Naive B cell (primary cell): ENCODE measurements around the gene CEP112. TPM values are rescaled to one million over a fixed set of nuclear protein-coding genes. Genes with fewer than 3 reads are reported as not detected.
"Not testable (repeated sequence)": the region's sequence is repeated elsewhere in the genome, so short reads cannot be mapped to it uniquely, and the experiment has no call there.

Experiments used
- ATAC-seq, 2 donors: fragments of 150-1000 bp; cut with Tn5 transposase; 2 replicates each; pipeline ENCODE4 v1.10.0; 2021; ENCODE audit warnings: low read depth in 2 of 2, mild to moderate bottlenecking in 2 of 2, moderate library complexity in 2 of 2
- DNase-seq: peaks from one replicate; pipeline ENCODE4 v3.0.0; 2022
- H3K27ac Mint-ChIP-seq, 6 donors: one replicate each; pipeline ENCODE4 v1.8.0; 2020 to 2022; ENCODE audit warnings: mild to moderate bottlenecking in 6 of 6, mixed read lengths in 6 of 6, moderate library complexity in 5 of 6, inconsistent platforms in 2 of 6
- H3K27me3 Mint-ChIP-seq, 3 donors: one replicate each; pipeline ENCODE4 v1.8.0; 2021 to 2022; ENCODE audit warnings: mixed read lengths in 3 of 3, mild to moderate bottlenecking in 1 of 3
- H3K36me3 Mint-ChIP-seq, 2 donors: one replicate each; pipeline ENCODE4 v1.8.0; 2020 to 2022; ENCODE audit warnings: mixed read lengths in 2 of 2, inconsistent platforms in 1 of 2, mild to moderate bottlenecking in 1 of 2
- H3K4me1 Mint-ChIP-seq, 3 donors: one replicate each; pipeline ENCODE4 v1.8.0; 2020 to 2022; ENCODE audit warnings: mixed read lengths in 3 of 3, inconsistent platforms in 1 of 3, mild to moderate bottlenecking in 1 of 3, moderate library complexity in 1 of 3
- H3K4me3 Mint-ChIP-seq, 8 donors: one replicate each; pipeline ENCODE4 v1.8.0; 2020 to 2022; ENCODE audit warnings: mild to moderate bottlenecking in 8 of 8, mixed read lengths in 8 of 8, moderate library complexity in 8 of 8, inconsistent platforms in 2 of 8
- H3K9me3 Mint-ChIP-seq, 7 donors: one replicate each; pipeline ENCODE4 v1.8.0; 2020 to 2022; ENCODE audit warnings: mixed read lengths in 7 of 7, mild to moderate bottlenecking in 5 of 7, inconsistent platforms in 2 of 7, moderate library complexity in 1 of 7
- polyA plus RNA-seq, 6 donors: library from polyadenylated mRNA; unstranded; fragments of 300-500 nt; fragmentation: Illumina TruSeq; gene quantifications; one replicate each; pipeline ENCODE4 v1.2.3, GENCODE V29; 2021; ENCODE audit warnings: low read depth in 6 of 6

The CEP112 gene
- polyA plus RNA-seq, 6 donors from 2014 or later: 1.1 to 2.5 (median 1.6) TPM

DNA sequence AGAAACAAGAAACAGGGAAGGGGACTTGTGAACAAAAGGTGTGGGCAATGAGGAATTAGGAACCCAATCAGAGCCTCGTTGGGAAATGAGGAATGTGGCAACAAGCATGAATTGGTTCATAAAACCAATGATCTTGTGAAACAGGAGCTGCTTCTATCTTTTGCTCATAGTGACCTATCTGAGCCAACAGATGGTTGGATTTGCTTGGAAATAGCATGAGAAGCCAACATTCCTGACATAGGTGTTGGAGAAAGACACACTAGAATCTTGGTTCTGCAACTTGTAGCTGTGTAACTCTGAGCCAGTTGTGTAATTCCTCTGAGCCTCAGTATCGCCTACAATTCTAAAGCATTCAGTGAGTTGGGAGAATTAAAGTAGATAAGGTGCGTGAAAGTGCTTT lies 378.6 kb downstream of the CEP112 start:
- Mint-ChIP-seq H3K4me3 (no peak overlapping the region), H3K27me3 (no peaks in the 10 kb centered on the region), H3K4me1 (peaks cover 7% of the 10 kb centered on the region in 3 donors), H3K9me3 (peaks cover 6 to 22% (median 16%) of the 10 kb centered on the region in 7 donors), H3K36me3 (peaks cover 7 to 19% of the 10 kb centered on the region in 2 donors), H3K27ac (no peak overlapping the region)
- no peak for DNase-seq
- no peak for ATAC-seq

DNA sequence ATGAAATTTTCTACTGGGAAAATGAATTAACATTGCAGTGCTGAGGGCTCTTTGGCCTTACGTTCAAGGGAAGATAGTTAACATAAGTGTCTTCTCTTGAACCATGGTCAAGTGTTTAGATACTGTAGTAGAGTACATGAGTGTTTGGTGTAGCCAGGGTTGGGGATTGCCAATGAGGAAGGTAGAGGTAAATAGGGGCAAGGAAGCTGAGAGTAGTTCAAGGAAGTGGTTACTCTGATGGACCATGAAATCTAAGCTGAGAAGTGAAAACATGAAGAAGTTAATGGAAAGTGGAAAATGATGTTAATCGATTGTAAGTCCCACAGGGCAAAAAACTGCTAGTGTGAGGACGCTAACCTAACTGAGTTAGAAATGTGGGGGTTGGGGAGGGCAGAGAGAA lies 380.9 kb downstream of the CEP112 start:
- H3K27ac Mint-ChIP-seq: peak overlapping the region in 1 of 6 donors; percentile 34
- DNase-seq (no peak), ATAC-seq (peak in 1 of 2 donors; percentile 36)
- H3K4me1 Mint-ChIP-seq: peaks cover 7% of the 10 kb centered on the region in 3 donors
- H3K36me3 Mint-ChIP-seq: peaks cover 7 to 31% of the 10 kb centered on the region in 2 donors
- peaks cover 15 to 42% (median 30%) of the 10 kb centered on the region in 7 donors for H3K9me3 Mint-ChIP-seq
- H3K4me3 Mint-ChIP-seq: peak overlapping the region in 3 of 8 donors; percentile 2 to 32 (median 13)
- peaks cover 0 to 6% (median 5%) of the 10 kb centered on the region in 3 donors for H3K27me3 Mint-ChIP-seq

DNA sequence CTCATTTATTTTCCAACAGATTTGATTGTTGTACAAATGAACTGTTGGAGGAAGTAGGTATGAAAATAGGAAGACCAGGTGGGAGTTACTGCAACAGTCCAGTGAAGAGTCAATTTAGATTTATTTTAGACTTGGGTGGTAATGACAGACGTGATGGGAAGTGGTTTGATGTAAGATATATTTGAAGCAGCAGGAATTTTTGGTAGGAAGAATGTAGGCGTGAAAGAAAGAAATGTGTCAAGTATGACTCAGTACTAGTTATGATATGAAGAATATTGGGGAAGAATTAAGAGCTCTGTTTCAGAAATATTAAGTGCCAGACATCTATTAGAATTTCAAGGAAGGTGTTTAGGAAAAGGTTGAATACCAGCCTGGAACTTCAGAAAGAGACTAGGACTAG lies 382.6 kb downstream of the CEP112 start:
- peaks cover 15 to 45% (median 31%) of the 10 kb centered on the region in 7 donors for H3K9me3 Mint-ChIP-seq
- H3K4me1 Mint-ChIP-seq: peaks cover 7% of the 10 kb centered on the region in 3 donors
- no peak for ATAC-seq
- DNase-seq: no peak
- peaks cover 0 to 6% (median 5%) of the 10 kb centered on the region in 3 donors for H3K27me3 Mint-ChIP-seq
- no peak overlapping the region for H3K4me3 Mint-ChIP-seq
- H3K36me3 Mint-ChIP-seq: peaks cover 7 to 31% of the 10 kb centered on the region in 2 donors
- peak overlapping the region in 1 of 6 donors; percentile 90 for H3K27ac Mint-ChIP-seq

DNA sequence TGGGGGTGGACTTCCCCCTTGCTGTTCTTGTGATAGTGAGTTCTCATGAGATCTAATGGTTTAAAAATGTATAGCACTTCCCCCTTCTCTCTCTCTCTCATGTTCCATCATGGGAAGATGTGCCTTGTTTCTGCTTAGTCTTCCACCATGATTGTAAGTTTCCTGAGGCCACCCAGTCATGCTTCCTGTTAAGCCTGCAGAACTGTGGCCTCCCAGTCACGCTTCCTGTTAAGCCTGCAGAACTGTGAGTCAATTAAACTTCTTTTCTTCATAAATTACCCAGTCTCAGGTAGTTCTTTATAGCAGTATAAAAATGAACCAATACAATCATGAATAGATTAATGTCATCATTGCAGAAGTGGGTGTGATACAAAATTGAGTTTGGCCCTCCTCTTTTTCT lies 383.4 kb downstream of the CEP112 start:
- DNase-seq, H3K27me3 Mint-ChIP-seq, ATAC-seq, H3K4me1 Mint-ChIP-seq: not testable (repeated sequence)
- H3K9me3 Mint-ChIP-seq: peaks cover 15 to 45% (median 31%) of the 10 kb centered on the region in 7 donors
- H3K27ac Mint-ChIP-seq: peak overlapping the region in 1 of 6 donors; percentile 68
- H3K4me3 Mint-ChIP-seq: peak overlapping the region in 1 of 8 donors; percentile 11
- H3K36me3 Mint-ChIP-seq: peaks cover 7 to 31% of the 10 kb centered on the region in 2 donors

DNA sequence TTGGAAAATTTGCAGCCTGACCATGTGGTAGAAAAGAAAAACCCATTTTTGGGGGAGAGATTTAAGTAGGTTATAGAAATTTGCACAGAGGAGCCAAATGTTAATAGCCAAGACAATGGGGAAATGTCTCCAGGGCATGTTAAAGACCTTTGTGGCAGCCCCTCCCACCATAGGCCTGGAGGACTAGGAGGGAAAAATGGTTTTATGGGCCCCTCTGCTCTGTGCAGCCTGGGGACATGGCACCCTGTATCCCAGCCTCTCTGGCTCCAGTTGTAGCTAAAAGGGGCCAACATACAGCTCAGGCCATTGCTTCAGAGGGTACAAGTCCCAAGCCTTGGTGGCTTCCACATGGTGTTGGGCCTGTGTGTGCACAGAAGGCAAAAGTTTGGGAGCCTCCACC lies 384.6 kb downstream of the CEP112 start:
- ATAC-seq (no peak), DNase-seq (no peak)
- H3K27ac Mint-ChIP-seq: no peak overlapping the region
- peaks cover 7 to 38% of the 10 kb centered on the region in 2 donors for H3K36me3 Mint-ChIP-seq
- H3K27me3 Mint-ChIP-seq: peaks cover 0 to 6% (median 5%) of the 10 kb centered on the region in 3 donors
- H3K4me3 Mint-ChIP-seq: no peak overlapping the region
- H3K4me1 Mint-ChIP-seq: peaks cover 7% of the 10 kb centered on the region in 3 donors
- peaks cover 16 to 53% (median 36%) of the 10 kb centered on the region in 7 donors for H3K9me3 Mint-ChIP-seq

DNA sequence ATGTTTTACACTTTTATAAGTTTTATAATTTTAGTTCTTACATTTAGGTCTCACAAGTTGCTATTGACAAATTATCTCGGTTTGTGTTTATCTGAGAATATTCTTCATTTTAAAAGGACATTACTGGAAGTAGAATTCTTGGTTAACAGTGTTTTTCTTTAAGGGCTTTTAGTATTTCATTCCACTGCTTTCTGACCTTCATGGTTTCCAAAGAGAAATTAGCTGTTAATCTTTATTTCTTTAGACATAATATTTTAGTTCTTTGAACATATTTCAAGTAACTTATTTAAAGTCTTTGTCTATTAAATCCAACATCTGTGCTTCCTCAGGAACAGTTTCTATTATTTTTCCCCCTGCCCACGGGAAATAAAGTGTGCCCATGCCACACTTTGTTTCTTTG lies 390.4 kb downstream of the CEP112 start:
- no peak for ATAC-seq
- Mint-ChIP-seq H3K36me3 (peaks cover 0 to 16% of the 10 kb centered on the region in 2 donors), H3K9me3 (peaks cover 9 to 40% (median 24%) of the 10 kb centered on the region in 7 donors), H3K4me1 (no peaks in the 10 kb centered on the region), H3K27me3 (peaks cover 0 to 3% (median under 1%) of the 10 kb centered on the region in 3 donors), H3K4me3 (no peak overlapping the region), H3K27ac (no peak overlapping the region)
- DNase-seq: no peak

DNA sequence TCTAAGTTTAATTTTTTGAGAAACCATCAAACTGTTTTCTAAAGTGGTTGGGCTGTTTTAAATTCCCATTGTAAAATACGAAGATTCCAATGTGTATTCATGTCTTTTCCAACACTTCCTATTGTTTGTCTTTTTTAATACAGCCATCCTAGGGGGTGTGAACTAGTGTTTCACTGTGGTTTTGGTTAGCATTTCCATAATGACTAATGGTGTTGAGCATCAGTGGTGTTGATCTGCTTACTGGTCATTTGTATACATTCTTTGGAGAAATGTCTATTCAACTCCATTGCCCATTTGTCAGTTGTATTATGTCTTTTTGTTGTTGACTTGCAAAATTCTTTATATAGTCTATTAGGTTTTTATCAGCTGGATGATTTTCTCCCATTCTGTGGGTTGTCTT lies 391.3 kb downstream of the CEP112 start:
- Mint-ChIP-seq H3K27me3 (no peaks in the 10 kb centered on the region), H3K9me3 (peaks cover 8 to 32% (median 19%) of the 10 kb centered on the region in 7 donors), H3K27ac (no peak overlapping the region), H3K36me3 (peaks cover 0 to 13% of the 10 kb centered on the region in 2 donors), H3K4me1 (no peaks in the 10 kb centered on the region), H3K4me3 (no peak overlapping the region)
- DNase-seq: no peak
- no peak for ATAC-seq

DNA sequence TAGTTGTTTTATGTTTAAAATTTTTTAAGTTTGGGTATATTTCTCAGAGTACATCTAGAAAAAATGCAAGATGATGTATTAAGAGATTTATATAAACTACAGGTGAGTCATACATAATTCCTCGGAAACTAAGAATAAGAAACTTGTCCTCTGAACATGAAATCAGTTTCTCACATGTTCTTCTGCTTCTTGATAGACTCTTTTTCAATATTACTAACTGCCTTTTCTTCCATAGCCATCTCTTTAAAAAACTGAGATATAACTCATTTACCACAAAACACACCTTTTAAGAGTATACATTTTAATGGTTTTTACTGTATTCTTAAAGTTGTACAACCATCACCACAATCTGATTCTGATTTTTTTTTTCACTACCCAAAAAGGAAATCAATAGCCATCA lies 392.1 kb downstream of the CEP112 start:
- Mint-ChIP-seq H3K36me3 (peaks cover 0 to 13% of the 10 kb centered on the region in 2 donors), H3K27me3 (no peaks in the 10 kb centered on the region), H3K4me3 (no peak overlapping the region), H3K27ac (no peak overlapping the region), H3K4me1 (no peaks in the 10 kb centered on the region), H3K9me3 (peaks cover 6 to 32% (median 19%) of the 10 kb centered on the region in 7 donors)
- DNase-seq (no peak), ATAC-seq (no peak)

DNA sequence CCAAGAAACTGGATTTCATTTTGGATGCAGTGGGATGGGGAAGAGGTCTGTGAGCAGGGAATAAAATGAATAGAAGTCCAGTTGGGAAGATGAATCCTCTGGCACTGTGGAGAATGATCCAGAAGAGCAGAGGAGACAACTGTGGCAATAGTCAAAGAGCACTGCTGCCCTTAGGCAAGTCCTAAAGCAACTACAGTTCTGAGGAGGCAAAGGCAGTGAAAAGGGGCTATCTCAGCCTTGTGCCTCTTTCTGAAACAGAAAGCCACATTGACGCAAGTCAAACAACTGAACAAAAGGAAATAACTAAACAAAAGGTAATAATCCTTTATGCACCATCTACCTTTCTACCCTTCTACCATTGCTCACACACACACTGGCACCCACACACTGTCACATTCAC lies 392.5 kb downstream of the CEP112 start:
- no peak overlapping the region for H3K27ac Mint-ChIP-seq
- H3K36me3 Mint-ChIP-seq: peaks cover 0 to 13% of the 10 kb centered on the region in 2 donors
- DNase-seq (no peak), ATAC-seq (no peak)
- H3K4me1 Mint-ChIP-seq: no peaks in the 10 kb centered on the region
- H3K4me3 Mint-ChIP-seq: no peak overlapping the region
- peaks cover 6 to 32% (median 19%) of the 10 kb centered on the region in 7 donors for H3K9me3 Mint-ChIP-seq
- H3K27me3 Mint-ChIP-seq: no peaks in the 10 kb centered on the region

DNA sequence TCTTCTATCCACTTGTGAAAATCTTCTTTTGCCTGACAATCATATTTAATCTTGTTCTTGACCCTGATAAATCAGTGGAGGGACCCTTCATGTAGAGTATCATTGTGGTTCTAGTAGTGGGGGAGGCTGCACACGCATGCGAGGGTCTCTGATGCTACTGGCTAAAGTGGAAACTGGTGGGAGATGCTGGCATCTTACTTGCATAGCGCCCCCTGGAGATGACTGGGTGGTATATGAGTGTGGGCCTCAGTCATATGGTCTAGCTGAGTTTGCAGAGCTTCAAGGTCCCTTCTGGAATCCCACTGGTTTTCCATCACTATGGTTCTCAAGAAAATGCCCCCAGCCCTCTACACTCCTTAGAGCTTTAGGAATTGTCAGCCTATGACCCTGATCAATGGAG lies 394.1 kb downstream of the CEP112 start:
- H3K27me3 Mint-ChIP-seq: no peaks in the 10 kb centered on the region
- DNase-seq (no peak), ATAC-seq (no peak)
- H3K9me3 Mint-ChIP-seq: peaks cover 6 to 29% (median 18%) of the 10 kb centered on the region in 7 donors
- H3K4me3 Mint-ChIP-seq: no peak overlapping the region
- H3K4me1 Mint-ChIP-seq: no peaks in the 10 kb centered on the region
- H3K36me3 Mint-ChIP-seq: peaks cover 0 to 10% of the 10 kb centered on the region in 2 donors
- no peak overlapping the region for H3K27ac Mint-ChIP-seq

DNA sequence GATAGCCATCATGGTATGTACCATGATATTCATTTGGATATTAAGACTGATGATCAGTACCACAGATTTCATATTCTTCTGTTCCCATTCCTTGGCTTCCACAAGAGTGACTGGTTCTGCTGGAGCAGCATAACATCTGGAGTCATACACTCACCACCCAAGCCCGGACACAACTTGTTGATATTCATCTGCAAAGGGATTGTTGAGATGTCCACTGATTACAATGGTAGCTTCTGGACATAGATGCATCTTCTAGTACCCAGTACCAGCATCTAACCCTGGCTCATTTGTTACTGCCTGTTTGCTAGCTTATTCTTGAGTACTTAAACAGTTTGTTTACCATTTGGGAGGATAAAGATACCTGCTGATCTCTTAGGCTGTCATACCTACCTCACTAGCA lies 394.8 kb downstream of the CEP112 start:
- Mint-ChIP-seq H3K36me3 (peaks cover 0 to 3% of the 10 kb centered on the region in 2 donors), H3K27ac (no peak overlapping the region), H3K9me3 (peaks cover 3 to 22% (median 12%) of the 10 kb centered on the region in 7 donors), H3K4me1 (no peaks in the 10 kb centered on the region), H3K27me3 (no peaks in the 10 kb centered on the region), H3K4me3 (no peak overlapping the region)
- ATAC-seq (no peak), DNase-seq (no peak)

DNA sequence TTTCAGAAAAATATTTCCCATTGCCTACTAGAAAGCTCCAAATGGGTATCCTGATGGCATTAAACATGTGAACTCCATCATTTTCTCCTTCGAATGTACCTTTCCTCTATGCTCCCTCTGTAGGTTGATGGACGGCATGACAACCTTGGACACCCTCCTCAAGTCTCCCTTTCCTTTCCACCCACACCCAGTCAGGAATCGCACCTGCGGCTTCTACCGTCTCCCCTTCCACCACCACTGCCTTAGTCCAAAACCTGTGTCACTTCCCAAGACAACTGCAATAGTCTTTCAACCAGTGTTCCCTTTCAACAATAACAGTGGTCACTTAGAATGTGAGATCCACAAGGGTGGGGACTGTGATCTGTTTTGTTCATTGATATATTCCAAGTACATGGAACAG lies 397.4 kb downstream of the CEP112 start:
- Mint-ChIP-seq H3K36me3 (no peaks in the 10 kb centered on the region), H3K4me3 (no peak overlapping the region), H3K9me3 (peaks cover 0 to 2% (median 0%) of the 10 kb centered on the region in 7 donors), H3K27me3 (peaks cover 0 to 6% (median 0%) of the 10 kb centered on the region in 3 donors), H3K4me1 (no peaks in the 10 kb centered on the region), H3K27ac (peak overlapping the region in 1 of 6 donors; percentile 87)
- ATAC-seq: no peak
- DNase-seq: no peak

DNA sequence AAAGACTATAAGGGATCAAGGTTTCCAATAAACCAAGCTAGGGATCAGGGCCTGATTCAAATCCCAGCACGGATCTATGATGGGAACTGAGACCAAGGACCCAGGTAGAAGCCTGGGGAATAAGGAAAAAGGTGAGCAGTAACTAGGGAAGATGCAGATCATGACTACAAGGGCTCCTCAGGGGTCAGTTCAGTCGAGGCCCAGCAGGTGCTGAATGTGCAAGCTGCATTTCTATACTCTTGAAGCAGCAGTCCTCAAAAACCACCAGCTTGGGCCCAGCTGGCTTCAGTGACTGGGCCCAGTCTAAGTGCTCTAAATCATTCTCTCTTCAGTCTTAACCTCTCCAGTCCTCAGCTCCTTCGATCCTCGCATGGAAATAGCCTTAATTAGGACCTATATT lies 401.7 kb downstream of the CEP112 start:
- Mint-ChIP-seq H3K36me3 (no peaks in the 10 kb centered on the region), H3K9me3 (no peaks in the 10 kb centered on the region), H3K4me3 (no peak overlapping the region), H3K27ac (no peak overlapping the region), H3K27me3 (peaks cover 0 to 10% (median 7%) of the 10 kb centered on the region in 3 donors), H3K4me1 (no peaks in the 10 kb centered on the region)
- ATAC-seq (no peak), DNase-seq (no peak)

DNA sequence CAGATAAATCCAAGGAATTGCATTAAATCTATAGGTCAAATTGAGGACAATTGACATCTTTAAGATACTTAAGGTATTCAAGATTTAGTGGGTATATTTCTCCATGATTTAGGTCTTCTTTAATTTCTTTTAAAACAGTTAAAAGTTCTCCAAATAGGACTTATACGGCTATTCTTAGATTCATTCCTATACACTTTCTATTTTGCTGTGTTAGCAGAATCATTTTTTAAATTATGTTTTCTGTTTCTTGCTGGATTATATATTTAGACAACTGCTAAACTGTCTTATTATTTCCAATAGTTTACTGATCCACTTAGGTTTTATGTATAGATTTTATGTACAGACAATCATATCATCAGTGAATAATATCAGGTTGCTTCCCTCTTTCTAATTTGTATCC lies 404.4 kb downstream of the CEP112 start:
- Mint-ChIP-seq H3K4me1 (no peaks in the 10 kb centered on the region), H3K27ac (peak overlapping the region in 1 of 6 donors; percentile 1), H3K9me3 (no peaks in the 10 kb centered on the region), H3K27me3 (peaks cover 0 to 10% (median 7%) of the 10 kb centered on the region in 3 donors), H3K36me3 (no peaks in the 10 kb centered on the region), H3K4me3 (no peak overlapping the region)
- no peak for DNase-seq
- ATAC-seq: no peak
